ENCODE results near the gene NTF3. TPM values are rescaled to one million over a fixed set of nuclear protein-coding genes. Genes with fewer than 3 reads are reported as not detected.

NTF3 gene
- total and polyA plus RNA-seq, 2 donors (not counting 1 experiment from before 2014, with no cell fraction given) = not detected

DNA sequence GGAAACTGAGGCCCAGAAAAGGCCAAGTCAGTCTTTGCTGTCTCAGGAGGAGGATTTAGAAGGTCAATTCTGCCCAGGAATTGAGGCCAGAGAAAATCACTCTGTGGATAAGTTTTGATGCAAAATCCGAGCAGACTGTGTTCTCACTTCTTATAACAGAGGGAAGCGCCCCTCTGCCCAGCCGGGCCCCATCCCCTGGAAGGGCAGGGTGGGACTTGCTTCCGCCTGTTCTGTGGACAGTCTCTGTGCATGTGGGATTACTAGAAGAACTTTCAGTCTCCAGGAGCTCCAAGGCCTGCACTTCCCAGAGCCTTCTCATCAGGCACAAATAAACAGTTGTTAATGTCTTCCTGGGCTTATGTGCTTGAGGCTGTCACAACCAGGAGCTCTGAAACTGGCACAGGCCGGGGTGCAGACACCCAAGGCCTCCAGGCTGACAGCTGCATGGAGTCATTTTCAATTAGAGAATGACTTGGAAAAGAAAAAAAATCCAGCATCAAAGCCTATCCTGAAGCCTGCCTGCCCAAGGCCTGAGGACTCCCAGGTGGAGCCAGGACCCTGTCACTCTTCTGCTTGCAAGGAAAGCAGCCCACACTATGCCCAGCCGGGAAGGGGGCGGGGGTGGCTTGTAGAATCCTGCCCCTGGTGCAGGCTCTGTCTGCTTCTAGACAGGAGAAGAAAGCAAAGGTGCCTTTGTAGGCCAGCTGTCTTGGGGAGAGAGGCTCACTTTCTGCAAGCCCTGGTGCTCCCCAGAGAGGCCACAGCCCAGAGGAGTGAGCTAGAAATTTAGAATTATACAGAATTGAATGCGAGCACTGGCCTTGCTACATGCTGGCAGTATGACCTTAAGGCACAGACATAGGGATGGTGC is 84.7 kb downstream of the NTF3 start:
- no peak for DNase-seq
- no peak for ATAC-seq (ENCODE audit: low read depth)
- no peaks in the 10 kb centered on the region for H3K36me3 ChIP-seq (replicated peaks in 1 of 2; ENCODE audit: control extremely low read depth in 1 of 2, control insufficient read depth in 1 of 2, extremely low read depth in 1 of 2, insufficient read depth in 2 of 2, low read length in 1 of 2)
- no peak overlapping the region for H3K4me2 ChIP-seq (replicated peaks; ENCODE audit: low read depth, low read length, poor library complexity, severe bottlenecking)
- Mint-ChIP-seq H3K27me3 (peaks cover 7% of the 10 kb centered on the region), H3K9me3 (ENCODE audit: insufficient read depth) (no peaks in the 10 kb centered on the region), H3K4me1 (no peaks in the 10 kb centered on the region), H3K4me3 (no peak overlapping the region), H3K27ac (no peak overlapping the region)
- TF ChIP-seq, protein P1, sequence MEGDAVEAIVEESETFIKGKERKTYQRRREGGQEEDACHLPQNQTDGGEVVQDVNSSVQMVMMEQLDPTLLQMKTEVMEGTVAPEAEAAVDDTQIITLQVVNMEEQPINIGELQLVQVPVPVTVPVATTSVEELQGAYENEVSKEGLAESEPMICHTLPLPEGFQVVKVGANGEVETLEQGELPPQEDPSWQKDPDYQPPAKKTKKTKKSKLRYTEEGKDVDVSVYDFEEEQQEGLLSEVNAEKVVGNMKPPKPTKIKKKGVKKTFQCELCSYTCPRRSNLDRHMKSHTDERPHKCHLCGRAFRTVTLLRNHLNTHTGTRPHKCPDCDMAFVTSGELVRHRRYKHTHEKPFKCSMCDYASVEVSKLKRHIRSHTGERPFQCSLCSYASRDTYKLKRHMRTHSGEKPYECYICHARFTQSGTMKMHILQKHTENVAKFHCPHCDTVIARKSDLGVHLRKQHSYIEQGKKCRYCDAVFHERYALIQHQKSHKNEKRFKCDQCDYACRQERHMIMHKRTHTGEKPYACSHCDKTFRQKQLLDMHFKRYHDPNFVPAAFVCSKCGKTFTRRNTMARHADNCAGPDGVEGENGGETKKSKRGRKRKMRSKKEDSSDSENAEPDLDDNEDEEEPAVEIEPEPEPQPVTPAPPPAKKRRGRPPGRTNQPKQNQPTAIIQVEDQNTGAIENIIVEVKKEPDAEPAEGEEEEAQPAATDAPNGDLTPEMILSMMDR (IDR thresholded peaks at IDR 0.05) = no peak
- TF ChIP-seq EZH2 (IDR thresholded peaks at IDR 0.05; ENCODE audit: borderline replicate concordance, insufficient read depth, low read depth, low read length, poor library complexity, severe bottlenecking) = no peak
- no peaks in the 10 kb centered on the region for H4K20me1 ChIP-seq (ENCODE audit: control insufficient read depth, insufficient read depth, low read length, poor library complexity, severe bottlenecking)
- intact Hi-C loops (cut with micrococcal nuclease) = no loop called here
- no peak overlapping the region for H2AFZ ChIP-seq (ENCODE audit: insufficient read depth, low read depth, low read length, poor library complexity, severe bottlenecking)
- no peak overlapping the region for H3K4me3 ChIP-seq (ENCODE audit: control extremely low read depth in 1 of 5, extremely low read depth in 1 of 5, insufficient read depth in 1 of 5, low read depth in 2 of 5, low read length in 4 of 5)
- H3K27me3 ChIP-seq (replicated peaks in 1 of 4; ENCODE audit: control extremely low read depth in 1 of 4, control insufficient read depth in 3 of 4, insufficient read depth in 4 of 4, low read length in 3 of 4) = peaks cover 0 to 3% (median 0%) of the 10 kb centered on the region in 4 experiments
- ChIA-PET POLR2A (no interaction called here), CTCF (no interaction called here)
- peaks cover 0 to 6% (median 0%) of the 10 kb centered on the region in 3 donors for H3K9me3 ChIP-seq (ENCODE audit: control extremely low read depth in 1 of 3, control insufficient read depth in 2 of 3, insufficient read depth in 1 of 3, low read length in 2 of 3)
- 91% methylated on average over 4 of the region's 8 CpGs for WGBS (ENCODE audit: insufficient coverage)
- H3K4me1 ChIP-seq (ENCODE audit: control insufficient read depth in 2 of 2, insufficient read depth in 2 of 2, low read length in 2 of 2) = peaks cover 0 to 2% of the 10 kb centered on the region in 2 donors
- no peak overlapping the region for H3K27ac ChIP-seq (ENCODE audit: low read length in 2 of 2)
- H3K79me2 ChIP-seq (ENCODE audit: control insufficient read depth, insufficient read depth, low read length) = no peaks in the 10 kb centered on the region
- H3K9ac ChIP-seq (ENCODE audit: low read length) = no peak overlapping the region

Measured in B cell (primary cell).